Measurements from ENCODE around the gene NAT8L. TPM values are rescaled to one million over a fixed set of nuclear protein-coding genes. Genes with fewer than 3 reads are reported as not detected.

The NAT8L gene
- total and polyA plus RNA-seq, 2 experiments from 2014 or later: 1.5 to 2.7 TPM

DNA sequence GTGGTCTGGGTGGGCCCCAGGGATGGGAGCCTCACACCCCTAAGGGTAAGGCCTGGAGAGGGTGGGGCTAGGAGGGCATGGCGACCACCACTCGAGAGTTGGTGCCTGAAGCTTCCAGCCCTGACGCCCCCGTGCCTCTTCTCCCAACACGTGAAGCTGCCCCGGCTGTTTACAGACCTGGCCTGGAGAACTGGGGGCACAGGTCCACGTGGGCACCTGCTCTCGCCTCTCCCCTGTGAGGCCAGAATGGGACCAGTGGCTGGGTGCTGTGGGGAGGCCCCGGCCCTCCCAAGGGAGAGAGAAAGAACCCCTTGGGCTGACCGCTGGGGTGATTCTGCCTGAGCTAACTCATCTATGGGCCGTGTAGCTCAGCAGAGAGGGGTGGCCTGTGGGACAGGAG, 15.5 kb downstream of the NAT8L start:
- no peaks in the 10 kb centered on the region for H3K4me1 ChIP-seq (ENCODE audit: insufficient read depth)
- H3K4me2 ChIP-seq: no peak overlapping the region
- no peaks in the 10 kb centered on the region for H3K9me2 ChIP-seq (replicated peaks; ENCODE audit: insufficient read depth)
- no peaks in the 10 kb centered on the region for H3K36me3 ChIP-seq (replicated peaks; ENCODE audit: insufficient read depth, low read depth)
- no peak overlapping the region for H2AFZ ChIP-seq
- no peaks in the 10 kb centered on the region for H3K9me3 ChIP-seq (ENCODE audit: low read depth)
- no peaks in the 10 kb centered on the region for H3K79me2 ChIP-seq
- H3K27me3 ChIP-seq: no peaks in the 10 kb centered on the region
- TF ChIP-seq EZH2 (IDR thresholded peaks at IDR 0.05; ENCODE audit: borderline replicate concordance) (no peak), EZH2phosphoT487 (IDR thresholded peaks at IDR 0.05; ENCODE audit: low read depth, severe bottlenecking, unreplicated experiment) (no peak)
- TF ChIP-seq, protein P1, sequence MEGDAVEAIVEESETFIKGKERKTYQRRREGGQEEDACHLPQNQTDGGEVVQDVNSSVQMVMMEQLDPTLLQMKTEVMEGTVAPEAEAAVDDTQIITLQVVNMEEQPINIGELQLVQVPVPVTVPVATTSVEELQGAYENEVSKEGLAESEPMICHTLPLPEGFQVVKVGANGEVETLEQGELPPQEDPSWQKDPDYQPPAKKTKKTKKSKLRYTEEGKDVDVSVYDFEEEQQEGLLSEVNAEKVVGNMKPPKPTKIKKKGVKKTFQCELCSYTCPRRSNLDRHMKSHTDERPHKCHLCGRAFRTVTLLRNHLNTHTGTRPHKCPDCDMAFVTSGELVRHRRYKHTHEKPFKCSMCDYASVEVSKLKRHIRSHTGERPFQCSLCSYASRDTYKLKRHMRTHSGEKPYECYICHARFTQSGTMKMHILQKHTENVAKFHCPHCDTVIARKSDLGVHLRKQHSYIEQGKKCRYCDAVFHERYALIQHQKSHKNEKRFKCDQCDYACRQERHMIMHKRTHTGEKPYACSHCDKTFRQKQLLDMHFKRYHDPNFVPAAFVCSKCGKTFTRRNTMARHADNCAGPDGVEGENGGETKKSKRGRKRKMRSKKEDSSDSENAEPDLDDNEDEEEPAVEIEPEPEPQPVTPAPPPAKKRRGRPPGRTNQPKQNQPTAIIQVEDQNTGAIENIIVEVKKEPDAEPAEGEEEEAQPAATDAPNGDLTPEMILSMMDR (IDR thresholded peaks at IDR 0.05; ENCODE audit: poor library complexity): no peak
- no peak overlapping the region for H3K27ac ChIP-seq
- DNase-seq (ENCODE audit: low spot score): no peak
- H4K20me1 ChIP-seq (ENCODE audit: insufficient read depth, poor library complexity, severe bottlenecking): no peaks in the 10 kb centered on the region
- WGBS (ENCODE audit: low lambda C conversion rate, missing lambda C conversion rate): 89% methylated on average over 11 of the region's 11 CpGs
- no peak overlapping the region for H3K4me3 ChIP-seq

- Histone ChIP-seq H3K9me2 (replicated peaks; ENCODE audit: insufficient read depth) (no peaks in the 10 kb centered on the region), H3K27me3 (no peaks in the 10 kb centered on the region), H3K9me3 (ENCODE audit: low read depth) (no peaks in the 10 kb centered on the region), H3K79me2 (no peaks in the 10 kb centered on the region), H2AFZ (no peak overlapping the region), H3K4me1 (ENCODE audit: insufficient read depth) (no peaks in the 10 kb centered on the region), H3K27ac (no peak overlapping the region), H3K4me3 (no peak overlapping the region), H4K20me1 (ENCODE audit: insufficient read depth, poor library complexity, severe bottlenecking) (no peaks in the 10 kb centered on the region), H3K36me3 (replicated peaks; ENCODE audit: insufficient read depth, low read depth) (no peaks in the 10 kb centered on the region), H3K4me2 (no peak overlapping the region)
- no peak for TF ChIP-seq EZH2phosphoT487 (IDR thresholded peaks at IDR 0.05; ENCODE audit: low read depth, severe bottlenecking, unreplicated experiment)
- TF ChIP-seq, protein P1 (IDR thresholded peaks at IDR 0.05; ENCODE audit: poor library complexity): no peak
- TF ChIP-seq EZH2 (IDR thresholded peaks at IDR 0.05; ENCODE audit: borderline replicate concordance): no peak
- WGBS (ENCODE audit: low lambda C conversion rate, missing lambda C conversion rate): 93% methylated on average over 12 of the region's 12 CpGs
- DNase-seq (ENCODE audit: low spot score): no peak
Observed at GRCh38 chr4:2075171-2075986, 16.3 kb downstream of the NAT8L start.

DNA sequence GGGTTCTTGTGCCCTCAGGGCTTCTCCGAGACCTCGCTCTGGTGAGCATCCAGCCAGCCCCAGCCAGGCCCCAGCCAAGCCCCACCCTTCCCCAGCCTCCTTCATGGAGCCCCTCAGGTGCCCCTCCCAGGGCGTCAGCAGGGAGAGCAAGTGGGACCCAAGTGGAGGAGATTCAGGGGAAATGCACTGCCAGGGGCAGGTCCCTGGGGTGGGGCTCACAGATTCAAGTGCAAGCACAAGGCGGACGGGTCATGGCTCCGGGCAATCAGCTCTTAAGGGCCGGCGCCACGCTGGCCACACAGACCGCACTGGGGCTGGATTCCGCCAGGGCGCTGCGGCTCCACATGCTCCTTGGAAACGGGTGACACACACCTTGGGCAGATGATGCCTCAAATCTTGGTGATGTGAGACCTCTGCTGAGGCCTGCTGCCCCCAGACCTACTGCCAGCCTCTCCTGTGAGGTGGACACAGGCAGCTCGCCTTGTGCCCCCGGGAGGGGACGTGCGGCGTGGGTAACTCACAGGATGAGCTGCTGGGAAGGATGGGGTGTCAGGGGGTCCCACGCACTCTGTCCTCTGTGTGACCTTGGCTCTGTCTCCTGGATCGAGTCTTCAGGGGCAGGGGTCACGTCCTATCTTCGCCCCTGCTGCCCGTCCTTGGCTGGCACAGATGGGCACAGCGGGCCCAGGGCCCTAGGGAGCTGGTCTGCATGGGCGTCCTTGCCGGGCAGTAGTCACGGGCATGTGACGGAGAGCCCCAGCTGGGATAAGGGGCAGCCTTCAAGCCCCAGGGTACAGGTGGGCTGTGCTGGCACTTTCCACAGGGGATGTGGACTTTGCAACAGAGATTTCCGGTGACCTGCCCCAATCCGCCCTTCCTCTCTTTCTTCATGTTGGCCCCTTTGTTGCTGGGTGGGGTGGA, 17.1 kb downstream of the NAT8L start:
- TF ChIP-seq, protein P1 (IDR thresholded peaks at IDR 0.05; ENCODE audit: poor library complexity): no peak
- TF ChIP-seq EZH2phosphoT487 (IDR thresholded peaks at IDR 0.05; ENCODE audit: low read depth, severe bottlenecking, unreplicated experiment): no peak
- TF ChIP-seq EZH2 (IDR thresholded peaks at IDR 0.05; ENCODE audit: borderline replicate concordance): no peak
- no peak for DNase-seq (ENCODE audit: low spot score)
- Histone ChIP-seq H3K36me3 (replicated peaks; ENCODE audit: insufficient read depth, low read depth) (no peaks in the 10 kb centered on the region), H3K4me2 (no peak overlapping the region), H3K4me1 (ENCODE audit: insufficient read depth) (no peaks in the 10 kb centered on the region), H3K27me3 (no peaks in the 10 kb centered on the region), H3K9me2 (replicated peaks; ENCODE audit: insufficient read depth) (no peaks in the 10 kb centered on the region), H3K9me3 (ENCODE audit: low read depth) (no peaks in the 10 kb centered on the region), H2AFZ (no peak overlapping the region), H3K79me2 (no peaks in the 10 kb centered on the region), H4K20me1 (ENCODE audit: insufficient read depth, poor library complexity, severe bottlenecking) (no peaks in the 10 kb centered on the region), H3K4me3 (no peak overlapping the region), H3K27ac (no peak overlapping the region)
- 94% methylated on average over 30 of the region's 31 CpGs for WGBS (ENCODE audit: low lambda C conversion rate, missing lambda C conversion rate)
